Left lobe of liver (tissue), 2 donors: ENCODE data around the gene TIMP2. TPM values are rescaled to one million over a fixed set of nuclear protein-coding genes. Genes with fewer than 3 reads are reported as not detected.
A peak's percentile ranks its signal among the peaks of the same experiment; 100 is the strongest.
"Not testable (repeated sequence)": the region's sequence is repeated elsewhere in the genome, so short reads cannot be mapped to it uniquely, and the experiment has no call there.

ENCODE experiments used
- ATAC-seq: fragments of 200-7000 bp; cut with Tn5 transposase; one replicate; pipeline ENCODE4 v1.9.1; 2020; ENCODE audit warnings: mild to moderate bottlenecking, moderate library complexity
- DNase-seq: peaks from one replicate; pipeline ENCODE4 v3.0.0-alpha.2; 2020; ENCODE audit warnings: low spot score
- total RNA-seq: library from RNA; stranded (reverse); gene quantifications from one replicate; pipeline ENCODE4 v1.2.1, GENCODE V29; 2021
- donor health status: DM: no; HTN: no; CAD: no; lungs with moderate emphysema.
- donor health status: DM: no; HTN: yes; CAD: no.

Gene TIMP2
- total RNA-seq, 1 donor from 2014 or later, result 26.4 TPM

DNA sequence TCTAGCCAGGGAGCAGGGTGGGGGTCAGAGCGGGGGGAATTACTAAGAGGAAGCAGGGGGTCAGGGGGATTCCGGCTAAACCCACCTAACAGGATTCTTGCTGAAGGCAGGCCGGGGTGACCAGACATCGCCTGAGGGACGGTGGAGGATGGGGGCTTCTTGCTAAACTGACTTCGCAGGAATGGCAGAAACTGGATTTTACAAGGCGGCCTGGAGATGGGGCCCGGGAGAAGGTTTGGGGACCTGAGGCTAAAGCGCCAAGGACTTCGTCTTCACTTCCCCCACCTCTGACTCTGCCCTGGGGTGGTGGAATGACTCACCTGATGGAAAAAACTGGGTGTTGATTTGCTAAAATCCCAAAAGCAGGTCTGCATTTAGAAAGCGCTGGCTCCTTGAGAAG is 31.1 kb upstream of the TIMP2 start:
- ATAC-seq (no peak), DNase-seq (no peak)

DNA sequence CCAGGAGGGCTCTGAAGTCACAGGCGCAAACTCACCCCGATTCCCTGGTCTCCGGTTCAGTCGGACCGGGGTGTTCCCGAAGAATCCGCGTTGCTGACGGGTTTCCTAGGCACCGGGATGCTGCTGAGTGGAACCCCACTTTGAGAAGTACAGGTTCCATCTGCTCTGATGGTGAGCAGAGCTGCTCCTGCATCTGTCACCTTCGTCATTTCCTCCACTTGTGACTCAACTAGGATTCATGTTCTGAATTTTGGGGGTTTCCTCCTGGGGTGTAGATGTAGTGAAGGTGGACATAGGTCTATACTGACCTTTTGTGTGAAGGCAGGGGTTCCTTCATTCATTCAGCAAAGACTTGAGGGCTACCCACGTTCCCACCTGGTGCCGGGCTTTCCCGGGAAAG is 29.5 kb upstream of the TIMP2 start:
- ATAC-seq (no peak), DNase-seq (no peak)

DNA sequence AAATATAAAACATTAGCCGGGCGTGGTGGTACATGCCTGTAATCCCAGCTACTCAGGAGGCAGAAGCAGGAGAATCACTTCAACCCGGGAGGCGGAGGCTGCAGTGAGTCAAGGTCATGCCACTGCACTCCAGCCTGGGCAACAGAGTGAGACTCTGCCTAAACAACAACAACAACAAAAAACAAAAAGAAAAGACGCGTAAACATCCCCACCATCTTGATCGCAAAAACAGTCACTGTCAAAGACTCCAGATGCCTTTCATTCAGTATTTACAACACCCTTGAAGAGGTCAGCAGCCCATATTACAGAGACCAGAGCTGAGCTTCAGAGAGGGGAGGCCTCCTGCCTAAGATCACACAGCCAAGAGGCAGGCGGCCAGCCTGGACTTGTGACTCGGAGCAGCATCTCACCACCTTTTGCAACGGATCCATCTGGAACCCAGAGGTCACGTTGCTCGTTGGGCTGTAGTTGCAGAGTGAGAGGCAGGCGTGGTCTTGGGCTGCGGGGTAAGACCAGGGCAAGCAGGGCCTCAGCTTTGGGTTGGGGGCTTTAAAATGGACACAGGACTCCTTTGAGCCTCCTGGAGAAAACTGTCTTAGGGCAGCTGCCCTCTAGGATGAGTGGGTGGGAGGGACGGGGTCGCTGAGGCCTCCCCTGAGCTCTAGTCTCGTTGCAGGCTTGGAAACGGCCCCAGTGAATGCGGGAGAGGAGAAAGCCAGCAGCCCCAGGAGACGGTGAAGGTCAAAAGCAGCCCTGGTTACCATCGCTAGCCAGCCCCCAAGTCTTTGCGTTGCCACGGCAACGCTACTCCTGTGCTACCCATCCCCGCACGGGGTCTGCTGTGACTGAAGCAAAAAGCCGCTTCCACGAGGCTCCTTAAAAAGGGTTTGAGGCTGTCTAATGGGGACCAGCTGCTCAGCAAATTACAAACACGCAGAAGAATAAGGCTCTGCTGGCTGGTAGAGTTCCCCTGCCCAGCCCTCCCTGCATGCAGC is 28.5 kb upstream of the TIMP2 start:
- no peak for DNase-seq

DNA sequence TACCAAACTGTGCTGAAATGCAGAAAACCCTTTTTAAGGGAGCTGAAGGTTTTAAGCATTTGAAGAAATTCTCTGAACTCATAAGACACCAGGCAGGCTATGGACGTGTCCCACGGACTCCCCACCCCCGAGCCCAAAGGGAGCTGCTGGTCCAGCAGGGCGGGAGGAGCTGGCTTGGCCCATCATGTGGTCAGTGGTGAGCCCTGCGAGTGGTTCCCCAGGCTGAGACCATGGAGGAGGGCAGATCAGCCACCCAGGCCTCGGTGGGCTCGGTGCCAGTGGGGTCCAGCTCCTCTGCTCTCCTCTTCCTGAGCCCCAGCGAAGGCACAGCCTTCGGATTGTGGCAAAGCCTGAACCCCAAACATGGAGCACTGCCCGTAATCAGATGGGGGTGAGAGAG is 27.5 kb upstream of the TIMP2 start:
- DNase-seq (no peak), ATAC-seq (no peak)

More for the DNA sequence above, 28.5 kb upstream of the TIMP2 start:
- no peak for ATAC-seq

DNA sequence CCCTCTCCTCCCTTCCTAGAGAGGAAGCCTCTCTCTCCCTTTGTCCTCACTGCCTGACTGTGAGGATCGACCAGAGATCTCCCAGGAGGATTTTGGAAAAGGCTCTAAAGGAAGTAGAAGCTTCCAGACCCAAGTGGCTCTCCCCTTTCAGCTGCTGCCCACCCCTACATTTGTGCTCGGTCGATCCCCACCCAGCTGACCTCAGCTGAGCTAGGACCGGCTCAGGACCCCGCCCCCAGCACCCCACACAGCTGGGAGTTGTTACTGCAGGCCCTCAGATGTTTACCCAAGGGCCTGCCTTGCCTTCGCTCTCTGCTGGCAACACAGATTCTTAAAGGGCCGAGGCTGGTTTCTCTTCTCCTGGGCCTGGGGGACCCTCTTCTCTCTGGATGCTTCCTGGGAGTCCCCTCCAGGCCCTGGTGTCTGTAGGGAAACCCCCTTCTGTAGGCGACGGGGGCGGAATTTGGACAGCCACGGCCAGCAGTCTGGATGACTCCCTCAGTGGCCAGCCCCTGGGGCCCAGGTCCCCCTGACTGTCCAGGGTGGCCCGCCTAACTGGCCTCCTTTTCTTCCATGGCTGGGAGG is 26.9 kb upstream of the TIMP2 start:
- no peak for ATAC-seq

DNA sequence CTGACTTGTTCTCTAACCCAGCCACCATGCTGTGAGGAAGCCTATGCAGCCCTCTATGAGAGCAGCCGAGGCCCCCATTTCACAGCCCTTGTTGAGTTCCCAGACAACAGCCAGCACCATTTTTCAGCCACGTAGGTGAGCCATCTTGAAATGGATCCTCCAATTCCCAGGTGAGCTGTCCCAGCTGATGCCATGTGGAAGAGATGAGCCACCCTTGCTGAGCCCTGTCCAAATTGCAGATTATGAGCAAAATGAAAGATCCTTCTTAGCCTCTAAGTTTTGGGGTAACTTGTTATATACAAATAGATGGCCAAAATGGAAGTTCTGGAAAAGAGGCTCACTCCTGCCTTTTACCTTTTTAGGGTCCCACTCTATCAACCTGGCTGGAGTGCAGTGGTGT is 25.7 kb upstream of the TIMP2 start:
- DNase-seq (no peak), ATAC-seq (no peak)

More for the DNA sequence above, 26.9 kb upstream of the TIMP2 start:
- no peak for DNase-seq

DNA sequence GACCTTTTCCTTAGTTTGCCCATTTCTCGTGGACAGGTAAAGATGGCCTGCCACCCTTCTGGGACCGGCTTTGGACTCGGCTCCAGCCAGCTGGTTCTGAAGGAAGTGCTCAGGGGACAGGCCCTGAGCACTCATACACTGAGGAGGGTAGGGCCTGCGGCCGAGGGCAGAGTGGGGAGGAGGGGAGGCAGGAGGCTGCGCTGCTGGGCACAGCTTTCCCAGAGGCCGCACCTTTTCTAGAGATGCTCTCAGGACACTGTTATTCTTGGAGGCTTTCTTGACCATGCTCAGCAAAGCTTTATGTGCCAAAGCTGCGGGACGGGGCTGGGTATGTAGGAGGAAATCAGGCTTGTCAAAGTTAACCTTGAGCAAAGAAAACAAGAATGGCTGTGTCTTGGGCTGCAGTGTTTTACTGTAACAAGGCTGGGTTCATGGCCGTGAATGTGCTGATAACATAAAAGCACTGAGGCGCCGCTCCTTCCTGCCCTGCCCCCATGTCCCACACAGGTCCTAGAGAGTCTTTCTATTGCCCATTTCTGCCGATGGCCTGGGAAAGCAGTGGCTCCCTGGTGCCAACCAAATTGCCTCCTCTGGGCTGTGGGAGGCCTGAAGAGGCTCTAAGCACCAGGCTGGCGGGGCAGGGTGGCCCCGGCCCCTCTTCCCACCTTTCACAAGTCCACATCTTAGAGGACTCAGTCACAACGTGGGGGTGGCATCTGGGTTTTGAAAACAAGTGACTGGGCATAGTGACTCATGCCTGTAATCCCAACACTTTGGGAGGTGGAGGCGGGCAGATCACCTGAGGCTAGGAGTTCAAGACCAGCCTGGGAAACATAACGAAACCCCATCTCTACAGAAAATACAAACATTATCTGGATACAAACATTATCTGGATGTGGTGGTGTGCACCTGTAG is 22.3 kb upstream of the TIMP2 start:
- ATAC-seq, result peak; percentile 56
- no peak for DNase-seq

DNA sequence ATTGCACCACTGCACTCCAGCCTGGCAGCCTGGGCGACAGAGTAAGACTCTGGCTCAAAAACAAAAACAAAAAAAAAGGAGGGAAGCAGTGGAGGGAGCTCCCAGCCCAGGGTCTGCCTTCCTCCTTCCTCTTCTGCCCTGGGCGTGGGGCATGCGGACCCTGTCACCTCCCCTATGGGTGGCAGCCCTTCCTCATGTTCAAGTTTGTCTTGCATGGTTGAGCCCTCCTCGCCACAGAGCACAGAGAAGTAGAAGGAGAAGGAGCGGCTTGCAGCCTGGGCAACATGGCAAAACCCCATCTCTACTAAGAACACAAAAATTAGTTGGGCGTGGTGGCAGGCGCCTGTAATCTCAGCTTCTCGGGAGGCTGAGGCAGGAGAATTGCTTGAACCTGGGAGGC is 21.4 kb upstream of the TIMP2 start:
- DNase-seq (no peak), ATAC-seq (no peak)

DNA sequence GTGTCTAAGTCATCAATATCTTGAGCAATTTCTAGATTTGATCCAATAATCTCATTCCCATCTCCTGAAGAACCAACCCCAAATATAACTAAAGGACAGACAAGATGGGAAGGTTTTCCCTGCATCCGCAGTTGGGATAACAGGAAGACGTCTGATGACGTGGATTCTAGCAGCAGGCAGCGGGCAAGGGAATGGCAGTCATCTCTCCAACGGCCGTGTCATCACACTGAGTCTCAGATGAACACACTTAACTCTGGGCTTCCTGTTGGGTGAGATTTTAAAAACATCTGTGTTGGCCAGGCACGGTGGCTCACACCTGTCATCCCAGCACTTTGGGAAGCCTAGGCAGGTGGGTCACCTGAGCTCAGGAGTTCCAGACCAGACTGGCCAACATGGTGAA is 20.9 kb upstream of the TIMP2 start:
- no peak for ATAC-seq
- DNase-seq, result no peak

DNA sequence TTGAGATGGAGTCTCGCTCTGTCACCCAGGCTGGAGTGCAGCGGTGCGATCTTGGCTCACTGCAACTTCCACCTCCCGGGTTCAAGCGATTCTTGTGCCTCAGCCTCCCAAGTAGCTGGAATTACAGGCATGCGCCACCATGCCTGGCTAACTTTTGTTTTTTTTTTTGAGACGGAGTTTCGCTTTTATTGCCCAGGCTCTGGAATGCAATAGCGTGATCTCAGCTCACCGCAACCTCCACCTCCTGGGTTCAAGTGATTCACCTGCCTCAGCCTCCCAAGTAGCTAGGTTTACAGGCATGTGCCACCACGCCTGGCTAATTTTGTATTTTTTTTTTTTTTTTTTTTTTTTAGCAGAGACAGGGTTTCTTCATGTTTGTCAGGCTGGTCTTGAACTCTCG is 20.3 kb upstream of the TIMP2 start:
- not testable (repeated sequence) for DNase-seq, ATAC-seq

DNA sequence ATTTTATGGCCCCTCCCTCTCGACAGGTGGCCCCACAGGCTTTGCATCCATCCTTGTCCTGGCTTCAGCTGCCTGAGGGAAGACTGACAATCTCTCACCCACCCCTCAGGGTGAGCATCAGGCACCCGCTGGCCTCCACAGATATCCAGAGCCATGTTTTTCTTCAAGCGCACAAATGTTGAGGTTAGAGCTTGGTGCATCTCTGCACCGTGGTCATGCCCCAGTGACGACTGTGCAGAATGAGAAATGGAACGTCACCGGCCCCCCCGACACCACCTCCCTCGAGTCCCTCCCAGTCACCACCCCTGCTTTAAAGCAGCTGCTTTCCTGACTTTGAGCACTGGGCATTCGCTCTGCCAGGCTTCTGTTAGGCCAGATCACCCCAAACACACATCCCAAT is 19.8 kb upstream of the TIMP2 start:
- no peak for ATAC-seq
- DNase-seq, result no peak

DNA sequence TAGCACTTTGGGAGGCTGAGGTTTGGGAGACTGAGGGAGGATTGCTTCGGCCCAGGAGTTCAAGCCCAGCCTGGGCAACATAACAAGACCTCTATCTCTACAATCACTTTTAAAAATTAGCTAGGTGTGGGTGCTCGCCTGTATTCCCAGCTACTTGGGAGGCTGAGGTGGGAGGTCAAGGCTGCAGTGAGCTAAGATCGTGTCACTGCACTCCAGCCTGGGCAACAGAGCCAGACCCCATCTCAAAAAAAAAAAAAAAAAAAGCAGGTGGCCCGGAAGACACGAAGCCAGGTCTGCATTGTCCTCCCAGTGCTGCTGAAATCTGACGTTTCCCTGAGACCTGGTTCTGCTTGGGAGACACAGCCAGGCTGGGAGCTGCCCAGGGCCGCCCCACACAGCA is 18.8 kb upstream of the TIMP2 start:
- ATAC-seq, result no peak
- DNase-seq, result no peak

DNA sequence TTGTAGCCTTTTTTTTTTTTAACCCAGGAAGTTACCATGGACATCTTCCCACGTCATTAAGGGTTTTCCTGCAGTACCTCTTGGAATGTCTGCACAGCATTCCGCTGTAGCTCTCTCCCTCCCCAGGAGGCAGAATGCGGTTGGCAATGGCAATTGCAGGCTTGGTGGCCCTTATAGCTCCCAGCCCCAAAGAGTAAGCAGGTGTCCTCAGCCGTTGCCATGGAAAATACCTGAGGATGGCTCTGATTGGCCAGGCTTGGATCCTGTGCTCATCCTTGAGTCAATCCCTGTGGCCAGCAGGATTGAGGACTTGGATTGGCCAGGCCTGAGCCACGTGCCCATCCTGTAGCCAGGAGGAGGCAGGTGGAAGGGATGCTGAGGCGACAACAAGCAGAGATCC is 15.5 kb upstream of the TIMP2 start:
- ATAC-seq (no peak), DNase-seq (no peak)

DNA sequence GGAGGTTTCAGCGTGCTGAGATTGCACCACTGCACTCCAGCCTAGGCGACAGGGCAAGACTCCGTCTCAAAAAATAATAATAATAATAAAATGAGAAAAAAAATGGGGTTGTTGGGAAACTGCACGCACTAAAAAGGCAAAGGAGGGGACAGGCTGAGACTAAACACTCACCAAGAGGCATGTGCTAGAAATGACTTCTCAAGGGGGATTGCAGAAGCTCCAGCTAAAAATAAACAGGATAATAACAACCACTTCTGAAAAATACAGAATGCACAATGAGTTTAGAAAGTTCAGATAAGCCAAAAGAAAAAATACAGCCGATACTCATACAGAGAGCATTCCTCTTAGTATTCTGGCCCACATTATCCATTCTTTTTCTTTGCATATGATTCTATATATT is 15.1 kb upstream of the TIMP2 start:
- ATAC-seq (no peak), DNase-seq (no peak)

DNA sequence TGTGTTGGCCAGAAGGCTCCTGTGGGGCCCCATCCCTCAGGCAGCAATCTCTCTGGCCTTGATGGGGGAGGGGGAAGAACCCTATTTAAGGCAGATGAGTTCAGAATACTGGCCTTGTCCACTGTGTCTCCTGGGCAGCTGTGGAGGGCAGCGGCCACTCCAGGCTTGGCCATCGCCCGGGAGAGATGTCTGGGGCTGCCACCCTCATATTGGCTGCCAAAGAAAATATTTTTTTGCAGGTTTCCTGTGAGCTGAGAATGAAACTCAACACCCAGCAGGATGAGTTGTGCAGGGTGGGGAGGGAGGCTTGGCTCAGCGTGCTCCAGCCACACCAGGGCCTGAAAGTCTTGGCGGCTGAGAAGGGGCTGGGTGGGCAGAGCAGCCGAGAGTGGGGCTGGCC is 14.4 kb upstream of the TIMP2 start:
- DNase-seq (no peak), ATAC-seq (no peak)

DNA sequence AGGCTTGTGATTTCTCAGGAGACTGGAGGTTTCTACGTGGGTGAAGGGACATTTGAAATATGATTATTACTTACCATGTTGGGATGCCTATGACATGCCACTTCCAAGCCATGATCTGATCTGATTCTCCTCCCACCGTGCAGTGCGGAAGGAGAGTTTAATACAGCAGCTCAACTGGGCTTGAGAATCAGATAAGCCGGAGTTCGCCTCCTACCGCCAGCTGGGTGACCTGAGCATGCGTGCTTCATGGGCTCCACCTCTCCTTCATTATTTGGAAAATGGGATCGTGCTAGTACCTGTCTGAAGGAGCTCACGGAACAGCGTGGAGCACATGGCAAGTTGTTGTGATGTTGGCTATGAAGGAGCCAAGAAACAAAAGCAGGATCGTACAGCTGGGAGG is 12.4 kb upstream of the TIMP2 start:
- no peak for ATAC-seq
- DNase-seq, result no peak

DNA sequence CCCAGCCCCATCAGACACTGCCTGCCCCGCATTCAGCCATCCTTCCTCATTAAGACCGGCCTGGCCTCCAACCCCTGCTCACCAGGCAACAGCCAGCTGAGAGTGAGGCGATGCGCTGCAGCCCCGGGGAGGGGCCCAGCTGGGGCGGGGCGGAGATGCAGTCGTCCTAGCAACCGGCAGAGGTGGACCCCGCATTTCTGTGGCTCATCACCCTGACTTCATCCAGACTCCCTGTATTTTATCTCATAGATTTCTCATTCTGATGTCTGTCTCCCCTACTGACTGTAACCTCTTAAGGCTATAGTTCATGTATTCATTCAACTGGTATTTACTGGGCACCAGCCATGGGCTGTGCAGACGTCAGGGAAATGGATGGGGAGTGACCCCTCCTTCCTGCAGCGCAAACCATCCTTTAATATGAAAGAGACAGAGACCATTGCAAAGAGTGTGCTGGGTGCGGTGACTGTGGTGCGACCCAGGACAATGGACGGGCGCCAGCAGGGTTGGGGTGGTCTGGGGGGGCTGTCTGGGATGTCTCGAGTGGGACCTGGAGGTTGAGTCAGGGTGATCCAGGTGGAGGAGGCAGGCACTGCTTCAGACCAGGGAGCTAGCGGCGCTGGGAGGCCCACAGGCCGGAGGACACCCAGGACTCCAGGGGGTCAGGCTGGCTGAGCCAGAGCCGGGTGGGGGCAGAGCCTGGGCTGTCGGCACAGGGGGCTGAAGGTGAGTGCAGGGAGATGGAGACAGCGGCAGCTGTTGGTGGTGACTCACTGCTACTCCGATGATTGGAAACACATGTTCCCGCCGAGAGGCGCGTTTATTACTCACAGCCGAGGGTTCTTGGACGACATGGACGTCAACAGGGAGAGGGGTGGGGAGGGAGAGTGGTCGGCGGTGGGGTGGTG is 10.5 kb upstream of the TIMP2 start:
- ATAC-seq, result no peak
- no peak for DNase-seq

DNA sequence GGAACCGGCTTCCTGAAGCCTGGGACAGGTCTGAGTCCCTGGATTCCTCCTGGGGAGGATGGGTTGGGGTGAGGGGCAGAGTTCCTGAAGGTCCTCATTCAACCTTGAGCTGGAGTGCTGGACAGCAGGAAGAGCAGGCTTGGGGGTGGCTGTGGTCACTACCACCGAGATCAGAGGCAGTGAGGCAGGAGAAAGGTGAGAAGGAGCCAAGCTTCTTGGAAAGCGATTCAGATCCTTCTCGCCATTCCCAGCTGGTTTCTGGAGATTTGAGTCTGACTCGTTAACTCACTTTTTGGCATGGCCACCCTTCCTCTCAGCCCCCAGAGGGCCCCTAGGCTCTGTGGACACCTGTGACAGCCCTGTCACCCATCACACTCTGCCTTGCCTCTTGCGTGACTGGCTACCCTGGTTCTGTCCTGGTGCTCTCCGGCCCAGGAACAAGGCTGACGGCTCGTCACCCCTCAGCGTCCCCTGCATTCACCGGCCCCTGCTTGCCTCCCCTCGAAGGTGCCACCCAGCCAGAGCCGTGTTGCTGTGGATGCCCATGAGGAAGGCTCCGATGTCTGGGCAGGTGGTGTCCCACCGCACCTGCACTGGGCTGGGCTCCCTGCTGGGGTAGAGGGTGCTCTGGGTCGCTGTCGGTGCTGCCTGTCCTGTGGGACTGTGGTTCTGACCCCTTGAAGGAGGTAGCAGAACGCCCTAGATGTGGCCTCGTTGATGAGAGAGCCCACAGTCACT is 9.7 kb upstream of the TIMP2 start:
- DNase-seq (no peak), ATAC-seq (no peak)

DNA sequence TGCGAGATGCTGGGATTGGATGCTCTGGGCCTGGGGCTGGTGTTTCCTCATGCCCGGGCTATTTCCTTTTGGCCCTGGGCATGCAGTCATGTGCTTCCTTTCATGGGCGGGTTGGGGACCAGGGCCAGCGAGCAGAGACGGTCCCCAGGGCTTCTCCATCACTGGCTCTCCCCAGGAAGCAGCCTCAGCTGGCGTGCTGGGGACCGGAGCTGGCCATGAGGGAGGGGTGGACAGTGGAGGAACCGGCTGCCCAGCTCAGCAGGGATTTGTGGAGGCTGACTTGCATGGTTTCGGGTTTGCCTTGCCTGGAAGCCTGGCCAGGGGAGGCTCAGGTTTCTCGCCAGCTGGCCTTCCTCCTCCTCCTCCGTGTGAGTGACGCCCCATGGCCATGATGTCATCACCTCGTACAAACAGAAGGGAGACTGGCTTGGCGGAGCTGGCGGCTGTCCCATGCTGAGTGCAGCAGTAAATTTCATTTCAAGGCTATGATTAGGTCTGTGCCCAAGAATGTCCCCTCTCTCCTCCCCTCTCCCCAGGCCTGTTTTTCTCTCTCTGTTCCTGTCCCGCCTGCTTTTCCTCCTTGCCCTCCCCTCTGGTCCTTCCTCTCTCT is 8.9 kb upstream of the TIMP2 start:
- ATAC-seq (peak; percentile 69), DNase-seq (peak; percentile 70)
